IMR-90 (cell line): ENCODE data around the gene GFI1.

ENCODE experiments used
- BHLHE40 ChIP-seq: fragments of 150-350 bp; IDR thresholded peaks from 2 replicates; pipeline ENCODE4 v1.6.1; 2016; ENCODE audit warnings: mild to moderate bottlenecking, low read depth, low read length
- CEBPB ChIP-seq: IDR thresholded peaks from 2 replicates; pipeline ENCODE4 v1.6.1; 2012; ENCODE audit warnings: low read depth, low read length, improper control_type of control experiment
- CTCF ChIP-seq: conservative IDR thresholded peaks from 2 replicates; pipeline ENCODE4 v1.5.1; 2012; ENCODE audit warnings: mild to moderate bottlenecking, low read depth, low read length, improper control_type of control experiment
- FOS ChIP-seq: fragments of 150-350 bp; IDR thresholded peaks from 2 replicates; pipeline ENCODE4 v1.6.1; 2016; ENCODE audit warnings: low read depth, low read length
- MAZ ChIP-seq: IDR thresholded peaks from 2 replicates; pipeline ENCODE4 v1.6.1; 2012; ENCODE audit warnings: low read depth, mild to moderate bottlenecking, low read length, improper control_type of control experiment, moderate library complexity, borderline replicate concordance
- MXI1 ChIP-seq: IDR thresholded peaks from 2 replicates; pipeline ENCODE4 v1.6.1; 2012; ENCODE audit warnings: low read depth, mild to moderate bottlenecking, low read length, moderate library complexity, borderline replicate concordance
- NFE2L2 ChIP-seq: fragments of 150-350 bp; IDR thresholded peaks from 2 replicates; pipeline ENCODE4 v1.6.1; 2016; ENCODE audit warnings: low read depth, mild to moderate bottlenecking, low read length
- POLR2A ChIP-seq: IDR thresholded peaks from 2 replicates; pipeline ENCODE4 v1.6.1; 2012; ENCODE audit warnings: mild to moderate bottlenecking, low read depth, low read length
- RAD21 ChIP-seq: IDR thresholded peaks from 2 replicates; pipeline ENCODE4 v1.6.1; 2012; ENCODE audit warnings: low read length, improper control_type of control experiment
- SMC3 ChIP-seq: fragments of 150-350 bp; IDR thresholded peaks from 2 replicates; pipeline ENCODE4 v1.6.1; 2016; ENCODE audit warnings: low read depth, mild to moderate bottlenecking, antibody characterized with exemption, low read length, moderate library complexity
- USF2 ChIP-seq: fragments of 150-350 bp; IDR thresholded peaks from 2 replicates; pipeline ENCODE4 v1.6.1; 2017; ENCODE audit warnings: mild to moderate bottlenecking, antibody characterized with exemption, low read length, low read depth
- TF ChIP-seq, protein P1 (sequence below): fragments of 150-350 bp; IDR thresholded peaks from 2 replicates; pipeline ENCODE4 v1.6.1; 2016; ENCODE audit warnings: low read depth, mild to moderate bottlenecking, low read length, moderate library complexity, borderline replicate concordance

- TF ChIP-seq CTCF (no peak), NFE2L2 (no peak), FOS (no peak), SMC3 (no peak), POLR2A (no peak), MXI1 (no peak), CEBPB (no peak), RAD21 (no peak), MAZ (no peak), USF2 (no peak), BHLHE40 (no peak)
- TF ChIP-seq, protein P1, sequence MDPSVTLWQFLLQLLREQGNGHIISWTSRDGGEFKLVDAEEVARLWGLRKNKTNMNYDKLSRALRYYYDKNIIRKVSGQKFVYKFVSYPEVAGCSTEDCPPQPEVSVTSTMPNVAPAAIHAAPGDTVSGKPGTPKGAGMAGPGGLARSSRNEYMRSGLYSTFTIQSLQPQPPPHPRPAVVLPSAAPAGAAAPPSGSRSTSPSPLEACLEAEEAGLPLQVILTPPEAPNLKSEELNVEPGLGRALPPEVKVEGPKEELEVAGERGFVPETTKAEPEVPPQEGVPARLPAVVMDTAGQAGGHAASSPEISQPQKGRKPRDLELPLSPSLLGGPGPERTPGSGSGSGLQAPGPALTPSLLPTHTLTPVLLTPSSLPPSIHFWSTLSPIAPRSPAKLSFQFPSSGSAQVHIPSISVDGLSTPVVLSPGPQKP: no peak
Observed at GRCh38 chr1:92480813-92481598, 5.7 kb downstream of the GFI1 start.
